Measurements from ENCODE around the gene KNSTRN.

- TF ChIP-seq CTCF (conservative IDR thresholded peaks at IDR 0.05; ENCODE audit: low read depth, low read length) (no peak), EZH2 (IDR thresholded peaks at IDR 0.05; ENCODE audit: borderline replicate concordance, low read depth, low read length, poor library complexity, severe bottlenecking) (no peak)
These were observed 55.5 kb downstream of the KNSTRN start for GRCh38 chr15:40437752-40438687.
